Fibroblast of pulmonary artery (primary cell): ENCODE measurements around the gene GRIK3.

Source experiments
- DNase-seq: peaks from one replicate; pipeline ENCODE4 v3.0.0-alpha.2; 2010; ENCODE audit warnings: low read depth
- H3K4me3 ChIP-seq: replicated peaks from 2 replicates; pipeline ENCODE4 v1.5.1; 2011; ENCODE audit warnings: low read depth, mild to moderate bottlenecking, control low read depth, low read length, moderate library complexity
- CTCF ChIP-seq: IDR thresholded peaks from 2 replicates; pipeline ENCODE4 v1.5.1; 2011; ENCODE audit warnings: mild to moderate bottlenecking, control low read depth, low read length, inconsistent platforms; ENCODE audit errors: missing control alignments

GRIK3 gene

DNA sequence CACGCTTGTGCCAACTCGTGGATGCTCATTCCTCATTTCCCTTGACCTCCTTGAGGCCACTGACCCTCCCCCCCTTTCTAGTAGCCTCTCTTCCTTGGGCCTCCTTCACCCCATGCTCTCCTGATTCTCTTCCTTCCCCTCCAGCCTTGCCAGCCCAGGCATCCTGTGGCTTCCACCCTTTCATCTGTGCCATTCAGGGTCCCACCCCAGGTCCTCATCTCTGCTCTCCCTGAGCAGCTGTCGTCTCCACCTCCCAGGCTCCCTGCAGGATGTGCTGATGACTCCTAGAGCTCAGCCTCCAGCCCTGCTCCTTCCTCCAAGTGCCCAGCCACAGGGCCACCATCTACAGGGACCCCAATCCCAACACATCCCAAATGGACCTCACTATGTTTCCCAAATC, 197.4 kb downstream of the GRIK3 start:
- DNase-seq, result no peak
- TF ChIP-seq CTCF, result no peak
- H3K4me3 ChIP-seq, result no peak overlapping the region

- no peak for TF ChIP-seq CTCF
- no peak overlapping the region for H3K4me3 ChIP-seq
- no peak for DNase-seq
Observed at GRCh38 chr1:36836196-36836883, 198.0 kb downstream of the GRIK3 start.

GRCh38 chr1:36835696-36836095, 198.6 kb downstream of the GRIK3 start:
- no peak for DNase-seq
- TF ChIP-seq CTCF, result no peak
- no peak overlapping the region for H3K4me3 ChIP-seq

- TF ChIP-seq CTCF, result no peak
- DNase-seq, result no peak
- no peak overlapping the region for H3K4me3 ChIP-seq
Observed at GRCh38 chr1:36835017-36835695, 199.2 kb downstream of the GRIK3 start.

GRCh38 chr1:36834586-36834985, 199.7 kb downstream of the GRIK3 start:
- TF ChIP-seq CTCF, result no peak
- DNase-seq, result no peak

GRCh38 chr1:36831186-36831810, 203.0 kb downstream of the GRIK3 start:
- DNase-seq, result no peak
- TF ChIP-seq CTCF, result no peak
- no peak overlapping the region for H3K4me3 ChIP-seq

More at GRCh38 chr1:36834586-36834985, 199.7 kb downstream of the GRIK3 start:
- no peak overlapping the region for H3K4me3 ChIP-seq

DNA sequence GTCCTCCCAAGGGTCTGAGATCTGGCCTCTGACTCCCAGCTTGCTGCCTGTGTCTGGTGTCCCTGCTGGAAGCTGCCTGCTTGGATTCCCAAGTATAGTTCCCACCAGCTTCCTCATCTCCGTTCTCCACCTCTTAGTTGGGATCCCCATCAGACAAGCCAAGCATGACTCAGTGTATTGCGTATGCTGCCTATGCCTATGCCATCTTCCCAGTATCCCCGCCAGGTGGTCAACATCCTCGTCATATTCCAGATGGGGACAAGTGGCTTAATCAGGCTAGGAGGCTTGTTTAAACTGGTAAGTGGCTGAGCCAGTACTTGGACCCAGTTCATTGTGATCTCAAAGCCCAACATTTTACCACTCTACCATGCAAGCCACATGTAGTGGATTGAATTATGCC, 204.4 kb downstream of the GRIK3 start:
- no peak for DNase-seq
- H3K4me3 ChIP-seq, result no peak overlapping the region
- no peak for TF ChIP-seq CTCF
